Measurements from ENCODE around the gene NPPB.

DNA sequence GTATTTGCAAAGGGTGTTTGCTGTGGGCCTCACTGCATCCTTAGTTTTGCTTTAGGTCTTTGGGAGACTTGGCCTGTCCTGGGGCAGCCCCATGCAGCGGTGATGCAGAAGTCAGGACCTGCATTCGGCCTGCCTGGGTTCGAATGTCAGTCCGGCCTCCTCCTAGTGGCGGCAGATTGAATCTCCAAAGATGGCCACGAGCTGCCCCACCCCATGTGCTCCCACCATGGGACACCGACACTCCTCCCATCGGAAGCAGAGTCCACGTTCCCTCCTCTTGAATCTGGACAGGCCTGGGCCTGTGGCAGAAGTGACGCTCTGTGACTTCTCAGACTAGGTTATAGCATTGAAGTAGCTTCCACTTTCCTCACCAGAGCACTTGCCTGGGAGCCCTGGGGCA, 16.3 kb upstream of the NPPB start:
- TF ChIP-seq JUND (IDR thresholded peaks at IDR 0.05; ENCODE audit: low read length), result no peak
- TF ChIP-seq, protein P1, sequence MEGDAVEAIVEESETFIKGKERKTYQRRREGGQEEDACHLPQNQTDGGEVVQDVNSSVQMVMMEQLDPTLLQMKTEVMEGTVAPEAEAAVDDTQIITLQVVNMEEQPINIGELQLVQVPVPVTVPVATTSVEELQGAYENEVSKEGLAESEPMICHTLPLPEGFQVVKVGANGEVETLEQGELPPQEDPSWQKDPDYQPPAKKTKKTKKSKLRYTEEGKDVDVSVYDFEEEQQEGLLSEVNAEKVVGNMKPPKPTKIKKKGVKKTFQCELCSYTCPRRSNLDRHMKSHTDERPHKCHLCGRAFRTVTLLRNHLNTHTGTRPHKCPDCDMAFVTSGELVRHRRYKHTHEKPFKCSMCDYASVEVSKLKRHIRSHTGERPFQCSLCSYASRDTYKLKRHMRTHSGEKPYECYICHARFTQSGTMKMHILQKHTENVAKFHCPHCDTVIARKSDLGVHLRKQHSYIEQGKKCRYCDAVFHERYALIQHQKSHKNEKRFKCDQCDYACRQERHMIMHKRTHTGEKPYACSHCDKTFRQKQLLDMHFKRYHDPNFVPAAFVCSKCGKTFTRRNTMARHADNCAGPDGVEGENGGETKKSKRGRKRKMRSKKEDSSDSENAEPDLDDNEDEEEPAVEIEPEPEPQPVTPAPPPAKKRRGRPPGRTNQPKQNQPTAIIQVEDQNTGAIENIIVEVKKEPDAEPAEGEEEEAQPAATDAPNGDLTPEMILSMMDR (IDR thresholded peaks at IDR 0.05; ENCODE audit: control extremely low read depth in 1 of 3, insufficient read depth in 1 of 3, low read depth in 1 of 3, low read length in 3 of 3), result peak; percentile 32 to 49 (median 42)
- TF ChIP-seq EZH2 (IDR thresholded peaks at IDR 0.05; ENCODE audit: low read depth, low read length, severe bottlenecking), result no peak
- TF ChIP-seq SP1 (IDR thresholded peaks at IDR 0.05; ENCODE audit: low read depth, low read length), result no peak
- no peak for TF ChIP-seq CREB1 (IDR thresholded peaks at IDR 0.05)
- TF ChIP-seq HDAC2 (IDR thresholded peaks at IDR 0.05; ENCODE audit: borderline replicate concordance in 1 of 2, low read depth in 2 of 2, low read length in 2 of 2), result no peak
- peak in 1 of 2 experiments; percentile 11; a peak in 2 of 4 replicates for TF ChIP-seq RAD21 (IDR thresholded peaks at IDR 0.05 in 1 of 2, conservative IDR thresholded peaks at IDR 0.05 in 1 of 2; ENCODE audit: low read depth in 2 of 2, low read length in 2 of 2)
- TF ChIP-seq SP2 (IDR thresholded peaks at IDR 0.05; ENCODE audit: low read length), result no peak
- TF ChIP-seq, protein P2, sequence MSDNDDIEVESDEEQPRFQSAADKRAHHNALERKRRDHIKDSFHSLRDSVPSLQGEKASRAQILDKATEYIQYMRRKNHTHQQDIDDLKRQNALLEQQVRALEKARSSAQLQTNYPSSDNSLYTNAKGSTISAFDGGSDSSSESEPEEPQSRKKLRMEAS (IDR thresholded peaks at IDR 0.05), result peak; percentile 50; the same call in 1 of the 2 replicates
- TF ChIP-seq SUZ12 (IDR thresholded peaks at IDR 0.05; ENCODE audit: low read length), result no peak
- no peak for TF ChIP-seq ZNF274 (IDR thresholded peaks at IDR 0.05; ENCODE audit: borderline replicate concordance, extremely low read depth, low read length)

Measured in H1 (cell line).